WTC11 (cell line): Measurements from ENCODE around the gene PLEKHO2. TPM values are rescaled to one million over a fixed set of nuclear protein-coding genes. Genes with fewer than 3 reads are reported as not detected.
A peak's percentile ranks its signal among the peaks of the same experiment; 100 is the strongest.

ENCODE experiments used
- ATAC-seq: fragments of 200-7000 bp; cut with Tn5 transposase; 2 replicates; pipeline ENCODE4 v1.10.0; 2021; ENCODE audit warnings: mild to moderate bottlenecking, moderate library complexity
- CTCF ChIA-PET: fragments of 300-600 bp; sonication (Branson Sonifier 250); formaldehyde crosslinking; loops from one replicate; lab custom pipeline; 2021; ENCODE audit warnings: antibody characterized with exemption; lab: Charles Lee
- POLR2A ChIA-PET: fragments of 350-600 bp; sonication (Branson Sonifier 250); formaldehyde crosslinking; loops from one replicate; lab custom pipeline; 2021; ENCODE audit warnings: antibody characterized with exemption; lab: Charles Lee
- DNase-seq: peaks from one replicate; pipeline ENCODE4 v3.0.0; 2021; ENCODE audit warnings: low spot score
- H3K27ac Mint-ChIP-seq: 2 replicates; pipeline ENCODE4 v1.8.0; 2021; ENCODE audit warnings: mixed read lengths
- H3K27me3 Mint-ChIP-seq: 2 replicates; pipeline ENCODE4 v1.8.0; 2021; ENCODE audit warnings: low read depth, mild to moderate bottlenecking, moderate library complexity, mixed read lengths
- H3K36me3 Mint-ChIP-seq: 2 replicates; pipeline ENCODE4 v1.8.0; 2021; ENCODE audit warnings: mixed read lengths
- H3K4me1 Mint-ChIP-seq: 2 replicates; pipeline ENCODE4 v1.8.0; 2022; ENCODE audit warnings: mixed read lengths
- H3K4me3 Mint-ChIP-seq: 2 replicates; pipeline ENCODE4 v1.8.0; 2021; ENCODE audit warnings: mild to moderate bottlenecking, moderate library complexity, mixed read lengths
- H3K9me3 Mint-ChIP-seq: 2 replicates; pipeline ENCODE4 v1.8.0; 2021; ENCODE audit warnings: mixed read lengths
- ATF1 ChIP-seq: sonication (generic); formaldehyde crosslinking; IDR thresholded peaks from 2 replicates; pipeline ENCODE4 v1.8.1; 2023; ENCODE audit warnings: mild to moderate bottlenecking, moderate library complexity, missing genetic modification reagents
- FOXJ3 ChIP-seq: sonication (generic); formaldehyde crosslinking; IDR thresholded peaks from 2 replicates; pipeline ENCODE4 v1.9.0; 2021; ENCODE audit warnings: missing genetic modification reagents, mild to moderate bottlenecking, borderline replicate concordance
- GABPB1 ChIP-seq: sonication (generic); formaldehyde crosslinking; IDR thresholded peaks from 2 replicates; pipeline ENCODE4 v1.8.1; 2023; ENCODE audit warnings: mild to moderate bottlenecking, missing genetic modification reagents
- HMGA2 ChIP-seq: fragments of 250-450 bp; sonication (Bioruptor Pico); IDR thresholded peaks from 2 replicates; pipeline ENCODE4 v1.4.0; 2021; ENCODE audit warnings: mild to moderate bottlenecking, moderate library complexity
- HMGXB4 ChIP-seq: sonication (generic); formaldehyde crosslinking; IDR thresholded peaks from 2 replicates; pipeline ENCODE4 v1.8.1; 2023; ENCODE audit warnings: mild to moderate bottlenecking, moderate library complexity, missing genetic modification reagents
- MAX ChIP-seq: sonication (generic); formaldehyde crosslinking; IDR thresholded peaks from 2 replicates; pipeline ENCODE4 v1.8.0; 2022; ENCODE audit warnings: mild to moderate bottlenecking, missing genetic modification reagents
- MYBL2 ChIP-seq: sonication (generic); formaldehyde crosslinking; IDR thresholded peaks from 2 replicates; pipeline ENCODE4 v1.8.1; 2023; ENCODE audit warnings: mild to moderate bottlenecking, moderate library complexity, missing genetic modification reagents
- NFATC4 ChIP-seq: fragments of 250-450 bp; sonication (Bioruptor Pico); IDR thresholded peaks from 2 replicates; pipeline ENCODE4 v1.9.0; 2021; ENCODE audit warnings: mild to moderate bottlenecking
- NFE2L1 ChIP-seq: sonication (generic); formaldehyde crosslinking; IDR thresholded peaks from 2 replicates; pipeline ENCODE4 v1.8.1; 2023; ENCODE audit warnings: missing genetic modification reagents
- NFYB ChIP-seq: sonication (generic); formaldehyde crosslinking; conservative IDR thresholded peaks from 2 replicates; pipeline ENCODE4 v1.8.0; 2022; ENCODE audit warnings: low read depth, missing genetic modification reagents
- NR2C2 ChIP-seq: sonication (generic); formaldehyde crosslinking; IDR thresholded peaks from 2 replicates; pipeline ENCODE4 v1.8.0; 2022; ENCODE audit warnings: mild to moderate bottlenecking, missing genetic modification reagents
- SOX15 ChIP-seq: fragments of 250-450 bp; sonication (Bioruptor Pico); IDR thresholded peaks from 2 replicates; pipeline ENCODE4 v1.9.0; 2021; ENCODE audit warnings: mild to moderate bottlenecking
- TEAD4 ChIP-seq: sonication (generic); formaldehyde crosslinking; IDR thresholded peaks from 2 replicates; pipeline ENCODE4 v1.8.0; 2022; ENCODE audit warnings: mild to moderate bottlenecking, missing genetic modification reagents
- ZNF138 ChIP-seq: sonication (generic); formaldehyde crosslinking; conservative IDR thresholded peaks from 2 replicates; pipeline ENCODE4 v1.8.1; 2022; ENCODE audit warnings: mild to moderate bottlenecking, moderate library complexity, missing genetic modification reagents
- ZNF423 ChIP-seq: fragments of 250-450 bp; sonication (Bioruptor Pico); IDR thresholded peaks from 2 replicates; pipeline ENCODE4 v2.1.2; 2022; ENCODE audit warnings: mild to moderate bottlenecking, moderate library complexity
- total RNA-seq: library from RNA; stranded (reverse); gene quantifications from 3 replicates; pipeline ENCODE4 v1.2.3, GENCODE V29; 2021
- TF ChIP-seq, protein P1 (sequence below): fragments of 250-450 bp; sonication (Bioruptor Pico); IDR thresholded peaks from 2 replicates; pipeline ENCODE4 v1.9.0; 2021; ENCODE audit warnings: mild to moderate bottlenecking, borderline replicate concordance
- TF ChIP-seq, protein P2 (sequence below): sonication (generic); formaldehyde crosslinking; IDR thresholded peaks from 2 replicates; pipeline ENCODE4 v1.8.0; 2023; ENCODE audit warnings: mild to moderate bottlenecking, missing genetic modification reagents
- TF ChIP-seq, protein P3 (sequence below): sonication (generic); formaldehyde crosslinking; IDR thresholded peaks from 2 replicates; pipeline ENCODE4 v1.8.0; 2022; ENCODE audit warnings: mild to moderate bottlenecking, missing genetic modification reagents
- TF ChIP-seq, protein P4 (sequence below): sonication (generic); formaldehyde crosslinking; IDR thresholded peaks from 2 replicates; pipeline ENCODE4 v1.8.0; 2023; ENCODE audit warnings: missing genetic modification reagents, mild to moderate bottlenecking, borderline replicate concordance
- TF ChIP-seq, protein P5 (sequence below): sonication (generic); formaldehyde crosslinking; IDR thresholded peaks from 2 replicates; pipeline ENCODE4 v1.8.0; 2022; ENCODE audit warnings: mild to moderate bottlenecking, missing genetic modification reagents

The PLEKHO2 gene
- total RNA-seq, 1 experiment from 2014 or later: 22.1 TPM

GRCh38 chr15:64843991-64844390 lies 2.3 kb downstream of the PLEKHO2 start (continued):
- TF ChIP-seq, protein P1, sequence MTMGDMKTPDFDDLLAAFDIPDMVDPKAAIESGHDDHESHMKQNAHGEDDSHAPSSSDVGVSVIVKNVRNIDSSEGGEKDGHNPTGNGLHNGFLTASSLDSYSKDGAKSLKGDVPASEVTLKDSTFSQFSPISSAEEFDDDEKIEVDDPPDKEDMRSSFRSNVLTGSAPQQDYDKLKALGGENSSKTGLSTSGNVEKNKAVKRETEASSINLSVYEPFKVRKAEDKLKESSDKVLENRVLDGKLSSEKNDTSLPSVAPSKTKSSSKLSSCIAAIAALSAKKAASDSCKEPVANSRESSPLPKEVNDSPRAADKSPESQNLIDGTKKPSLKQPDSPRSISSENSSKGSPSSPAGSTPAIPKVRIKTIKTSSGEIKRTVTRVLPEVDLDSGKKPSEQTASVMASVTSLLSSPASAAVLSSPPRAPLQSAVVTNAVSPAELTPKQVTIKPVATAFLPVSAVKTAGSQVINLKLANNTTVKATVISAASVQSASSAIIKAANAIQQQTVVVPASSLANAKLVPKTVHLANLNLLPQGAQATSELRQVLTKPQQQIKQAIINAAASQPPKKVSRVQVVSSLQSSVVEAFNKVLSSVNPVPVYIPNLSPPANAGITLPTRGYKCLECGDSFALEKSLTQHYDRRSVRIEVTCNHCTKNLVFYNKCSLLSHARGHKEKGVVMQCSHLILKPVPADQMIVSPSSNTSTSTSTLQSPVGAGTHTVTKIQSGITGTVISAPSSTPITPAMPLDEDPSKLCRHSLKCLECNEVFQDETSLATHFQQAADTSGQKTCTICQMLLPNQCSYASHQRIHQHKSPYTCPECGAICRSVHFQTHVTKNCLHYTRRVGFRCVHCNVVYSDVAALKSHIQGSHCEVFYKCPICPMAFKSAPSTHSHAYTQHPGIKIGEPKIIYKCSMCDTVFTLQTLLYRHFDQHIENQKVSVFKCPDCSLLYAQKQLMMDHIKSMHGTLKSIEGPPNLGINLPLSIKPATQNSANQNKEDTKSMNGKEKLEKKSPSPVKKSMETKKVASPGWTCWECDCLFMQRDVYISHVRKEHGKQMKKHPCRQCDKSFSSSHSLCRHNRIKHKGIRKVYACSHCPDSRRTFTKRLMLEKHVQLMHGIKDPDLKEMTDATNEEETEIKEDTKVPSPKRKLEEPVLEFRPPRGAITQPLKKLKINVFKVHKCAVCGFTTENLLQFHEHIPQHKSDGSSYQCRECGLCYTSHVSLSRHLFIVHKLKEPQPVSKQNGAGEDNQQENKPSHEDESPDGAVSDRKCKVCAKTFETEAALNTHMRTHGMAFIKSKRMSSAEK (CRISPR knock-in tag): no peak
- TF ChIP-seq HMGXB4 (CRISPR knock-in tag) (no peak), MYBL2 (no peak), TEAD4 (CRISPR knock-in tag) (no peak), GABPB1 (no peak)
- TF ChIP-seq, protein P2, sequence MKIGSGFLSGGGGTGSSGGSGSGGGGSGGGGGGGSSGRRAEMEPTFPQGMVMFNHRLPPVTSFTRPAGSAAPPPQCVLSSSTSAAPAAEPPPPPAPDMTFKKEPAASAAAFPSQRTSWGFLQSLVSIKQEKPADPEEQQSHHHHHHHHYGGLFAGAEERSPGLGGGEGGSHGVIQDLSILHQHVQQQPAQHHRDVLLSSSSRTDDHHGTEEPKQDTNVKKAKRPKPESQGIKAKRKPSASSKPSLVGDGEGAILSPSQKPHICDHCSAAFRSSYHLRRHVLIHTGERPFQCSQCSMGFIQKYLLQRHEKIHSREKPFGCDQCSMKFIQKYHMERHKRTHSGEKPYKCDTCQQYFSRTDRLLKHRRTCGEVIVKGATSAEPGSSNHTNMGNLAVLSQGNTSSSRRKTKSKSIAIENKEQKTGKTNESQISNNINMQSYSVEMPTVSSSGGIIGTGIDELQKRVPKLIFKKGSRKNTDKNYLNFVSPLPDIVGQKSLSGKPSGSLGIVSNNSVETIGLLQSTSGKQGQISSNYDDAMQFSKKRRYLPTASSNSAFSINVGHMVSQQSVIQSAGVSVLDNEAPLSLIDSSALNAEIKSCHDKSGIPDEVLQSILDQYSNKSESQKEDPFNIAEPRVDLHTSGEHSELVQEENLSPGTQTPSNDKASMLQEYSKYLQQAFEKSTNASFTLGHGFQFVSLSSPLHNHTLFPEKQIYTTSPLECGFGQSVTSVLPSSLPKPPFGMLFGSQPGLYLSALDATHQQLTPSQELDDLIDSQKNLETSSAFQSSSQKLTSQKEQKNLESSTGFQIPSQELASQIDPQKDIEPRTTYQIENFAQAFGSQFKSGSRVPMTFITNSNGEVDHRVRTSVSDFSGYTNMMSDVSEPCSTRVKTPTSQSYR: no peak
- TF ChIP-seq, all 79 proteins: peak for 0

DNA sequence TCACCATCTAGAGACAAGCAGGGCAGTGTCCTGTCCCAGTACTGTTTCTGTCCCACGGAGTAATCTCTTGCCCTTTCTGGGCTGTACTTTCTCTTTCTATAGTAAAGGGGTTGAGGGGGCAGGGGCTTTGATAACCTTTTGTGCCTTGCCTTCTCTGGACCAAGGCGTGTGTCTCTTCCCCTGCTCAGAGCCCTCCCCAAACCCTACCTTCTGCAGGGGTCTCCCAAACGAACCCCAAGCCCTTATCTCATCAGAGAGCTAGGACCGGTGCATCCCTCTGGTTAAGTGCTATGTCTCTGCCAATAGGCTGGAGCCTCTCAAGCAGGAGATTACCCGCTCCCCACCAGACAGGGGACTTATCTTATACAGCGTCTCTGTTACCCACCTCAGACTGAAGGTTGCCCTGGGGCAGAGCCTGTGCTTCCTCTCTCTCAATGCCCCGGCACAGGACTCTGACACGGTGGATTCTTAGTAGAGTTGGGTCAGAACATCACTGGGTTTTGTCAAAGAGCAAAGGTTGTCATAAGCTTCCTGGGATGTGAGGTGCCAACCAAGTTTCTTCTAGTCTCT lies 2.9 kb downstream of the PLEKHO2 start:
- H3K27ac Mint-ChIP-seq: peak overlapping the region; percentile 63; the same call in 1 of the 2 replicates
- peak overlapping the region; percentile 91 for H3K4me3 Mint-ChIP-seq
- ChIA-PET POLR2A (interaction anchor here (0.7 kb wide), 1 partner anchor 91 kb away, joined by 4 read pairs; no protein-coding TSS in a partner anchor), CTCF (interaction anchor here (0.7 to 1.2 kb wide), 2 partner anchors 94 to 117 kb away, joined by 3 to 4 read pairs; no protein-coding TSS in a partner anchor)
- H3K4me1 Mint-ChIP-seq: peaks cover 63% of the 10 kb centered on the region
- peaks cover 15% of the 10 kb centered on the region for H3K36me3 Mint-ChIP-seq
- no peak for ATAC-seq
- H3K9me3 Mint-ChIP-seq: no peaks in the 10 kb centered on the region
- no peak for DNase-seq
- H3K27me3 Mint-ChIP-seq: no peaks in the 10 kb centered on the region
- TF ChIP-seq HMGA2 (CRISPR knock-in tag) (no peak), NFE2L1 (CRISPR knock-in tag) (no peak), ZNF423 (CRISPR knock-in tag) (no peak), SOX15 (CRISPR knock-in tag) (no peak), MAX (CRISPR knock-in tag) (no peak), ATF1 (CRISPR knock-in tag) (no peak), NFATC4 (CRISPR knock-in tag) (no peak), FOXJ3 (no peak), ZNF138 (CRISPR knock-in tag) (no peak), NFYB (CRISPR knock-in tag) (no peak), NR2C2 (CRISPR knock-in tag) (no peak)
- TF ChIP-seq, protein P3, sequence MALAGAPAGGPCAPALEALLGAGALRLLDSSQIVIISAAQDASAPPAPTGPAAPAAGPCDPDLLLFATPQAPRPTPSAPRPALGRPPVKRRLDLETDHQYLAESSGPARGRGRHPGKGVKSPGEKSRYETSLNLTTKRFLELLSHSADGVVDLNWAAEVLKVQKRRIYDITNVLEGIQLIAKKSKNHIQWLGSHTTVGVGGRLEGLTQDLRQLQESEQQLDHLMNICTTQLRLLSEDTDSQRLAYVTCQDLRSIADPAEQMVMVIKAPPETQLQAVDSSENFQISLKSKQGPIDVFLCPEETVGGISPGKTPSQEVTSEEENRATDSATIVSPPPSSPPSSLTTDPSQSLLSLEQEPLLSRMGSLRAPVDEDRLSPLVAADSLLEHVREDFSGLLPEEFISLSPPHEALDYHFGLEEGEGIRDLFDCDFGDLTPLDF (CRISPR knock-in tag): no peak
- TF ChIP-seq, protein P4, sequence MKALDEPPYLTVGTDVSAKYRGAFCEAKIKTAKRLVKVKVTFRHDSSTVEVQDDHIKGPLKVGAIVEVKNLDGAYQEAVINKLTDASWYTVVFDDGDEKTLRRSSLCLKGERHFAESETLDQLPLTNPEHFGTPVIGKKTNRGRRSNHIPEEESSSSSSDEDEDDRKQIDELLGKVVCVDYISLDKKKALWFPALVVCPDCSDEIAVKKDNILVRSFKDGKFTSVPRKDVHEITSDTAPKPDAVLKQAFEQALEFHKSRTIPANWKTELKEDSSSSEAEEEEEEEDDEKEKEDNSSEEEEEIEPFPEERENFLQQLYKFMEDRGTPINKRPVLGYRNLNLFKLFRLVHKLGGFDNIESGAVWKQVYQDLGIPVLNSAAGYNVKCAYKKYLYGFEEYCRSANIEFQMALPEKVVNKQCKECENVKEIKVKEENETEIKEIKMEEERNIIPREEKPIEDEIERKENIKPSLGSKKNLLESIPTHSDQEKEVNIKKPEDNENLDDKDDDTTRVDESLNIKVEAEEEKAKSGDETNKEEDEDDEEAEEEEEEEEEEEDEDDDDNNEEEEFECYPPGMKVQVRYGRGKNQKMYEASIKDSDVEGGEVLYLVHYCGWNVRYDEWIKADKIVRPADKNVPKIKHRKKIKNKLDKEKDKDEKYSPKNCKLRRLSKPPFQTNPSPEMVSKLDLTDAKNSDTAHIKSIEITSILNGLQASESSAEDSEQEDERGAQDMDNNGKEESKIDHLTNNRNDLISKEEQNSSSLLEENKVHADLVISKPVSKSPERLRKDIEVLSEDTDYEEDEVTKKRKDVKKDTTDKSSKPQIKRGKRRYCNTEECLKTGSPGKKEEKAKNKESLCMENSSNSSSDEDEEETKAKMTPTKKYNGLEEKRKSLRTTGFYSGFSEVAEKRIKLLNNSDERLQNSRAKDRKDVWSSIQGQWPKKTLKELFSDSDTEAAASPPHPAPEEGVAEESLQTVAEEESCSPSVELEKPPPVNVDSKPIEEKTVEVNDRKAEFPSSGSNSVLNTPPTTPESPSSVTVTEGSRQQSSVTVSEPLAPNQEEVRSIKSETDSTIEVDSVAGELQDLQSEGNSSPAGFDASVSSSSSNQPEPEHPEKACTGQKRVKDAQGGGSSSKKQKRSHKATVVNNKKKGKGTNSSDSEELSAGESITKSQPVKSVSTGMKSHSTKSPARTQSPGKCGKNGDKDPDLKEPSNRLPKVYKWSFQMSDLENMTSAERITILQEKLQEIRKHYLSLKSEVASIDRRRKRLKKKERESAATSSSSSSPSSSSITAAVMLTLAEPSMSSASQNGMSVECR (CRISPR knock-in tag): no peak
- TF ChIP-seq, protein P5, sequence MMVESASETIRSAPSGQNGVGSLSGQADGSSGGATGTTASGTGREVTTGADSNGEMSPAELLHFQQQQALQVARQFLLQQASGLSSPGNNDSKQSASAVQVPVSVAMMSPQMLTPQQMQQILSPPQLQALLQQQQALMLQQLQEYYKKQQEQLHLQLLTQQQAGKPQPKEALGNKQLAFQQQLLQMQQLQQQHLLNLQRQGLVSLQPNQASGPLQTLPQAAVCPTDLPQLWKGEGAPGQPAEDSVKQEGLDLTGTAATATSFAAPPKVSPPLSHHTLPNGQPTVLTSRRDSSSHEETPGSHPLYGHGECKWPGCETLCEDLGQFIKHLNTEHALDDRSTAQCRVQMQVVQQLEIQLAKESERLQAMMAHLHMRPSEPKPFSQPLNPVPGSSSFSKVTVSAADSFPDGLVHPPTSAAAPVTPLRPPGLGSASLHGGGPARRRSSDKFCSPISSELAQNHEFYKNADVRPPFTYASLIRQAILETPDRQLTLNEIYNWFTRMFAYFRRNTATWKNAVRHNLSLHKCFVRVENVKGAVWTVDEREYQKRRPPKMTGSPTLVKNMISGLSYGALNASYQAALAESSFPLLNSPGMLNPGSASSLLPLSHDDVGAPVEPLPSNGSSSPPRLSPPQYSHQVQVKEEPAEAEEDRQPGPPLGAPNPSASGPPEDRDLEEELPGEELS (CRISPR knock-in tag): no peak
